ENCODE measurements around the gene RAB11FIP3. TPM values are rescaled to one million over a fixed set of nuclear protein-coding genes. Genes with fewer than 3 reads are reported as not detected.
"Not testable (repeated sequence)": the region's sequence is repeated elsewhere in the genome, so short reads cannot be mapped to it uniquely, and the experiment has no call there.

The RAB11FIP3 gene
- total RNA-seq, 2 experiments from 2014 or later: 14.8 to 18.4 TPM

DNA sequence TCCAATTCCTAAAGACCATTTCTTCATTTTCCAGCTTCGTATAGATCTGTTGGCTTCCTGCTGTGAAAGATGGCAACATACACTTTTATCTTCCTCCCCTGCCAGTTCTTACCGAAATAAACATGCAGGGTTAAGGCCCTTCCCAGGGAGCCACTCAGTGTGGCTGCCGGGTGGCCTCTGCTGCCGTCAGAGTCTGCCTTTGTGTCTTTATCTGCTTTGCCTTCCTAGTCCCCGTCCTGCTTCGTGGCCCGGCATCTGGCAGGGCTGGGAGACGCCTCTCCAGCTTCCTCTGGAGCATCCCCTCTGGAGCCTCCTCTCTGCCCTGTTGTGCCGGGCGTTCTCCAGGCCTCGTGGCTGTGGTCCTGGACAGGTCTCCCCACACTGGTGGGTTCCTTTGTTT lies 71.8 kb downstream of the RAB11FIP3 start:
- Mint-ChIP-seq H3K9me3 (no peaks in the 10 kb centered on the region), H3K4me1 (ENCODE audit: low read depth) (no peaks in the 10 kb centered on the region), H3K4me3 (no peak overlapping the region), H3K27ac (no peak overlapping the region), H3K27me3 (no peaks in the 10 kb centered on the region), H3K36me3 (no peaks in the 10 kb centered on the region)
- intact Hi-C loops (cut with micrococcal nuclease): no loop called here
- no peak for DNase-seq
- POLR2A ChIA-PET: no interaction called here
- CTCF ChIA-PET: interaction anchor here (0.7 kb wide), 1 partner anchor 61 kb away, joined by 3 read pairs; no protein-coding TSS in a partner anchor

DNA sequence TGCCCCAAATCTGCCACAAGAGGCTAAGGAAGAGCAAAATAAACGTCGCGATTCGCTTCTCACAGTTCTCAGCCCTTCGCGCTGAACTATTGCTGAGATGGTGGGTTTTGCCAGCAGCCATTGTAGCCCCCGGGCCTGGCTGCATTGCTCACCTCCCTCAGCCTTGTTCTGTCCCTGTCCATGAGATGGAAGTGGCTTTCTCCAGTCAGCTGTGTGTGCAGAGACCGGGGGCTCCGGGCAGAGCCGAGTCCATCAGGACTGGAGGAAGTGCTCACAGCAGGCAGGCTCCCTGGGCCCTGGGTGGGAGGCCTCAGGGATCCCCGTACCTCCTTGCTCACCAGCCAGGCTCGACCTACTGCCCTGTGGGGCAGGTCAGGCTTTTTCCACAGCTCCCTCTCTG lies 74.5 kb downstream of the RAB11FIP3 start:
- Mint-ChIP-seq H3K4me1 (ENCODE audit: low read depth) (no peaks in the 10 kb centered on the region), H3K36me3 (no peaks in the 10 kb centered on the region), H3K9me3 (no peaks in the 10 kb centered on the region), H3K27me3 (no peaks in the 10 kb centered on the region), H3K4me3 (no peak overlapping the region), H3K27ac (no peak overlapping the region)
- intact Hi-C loops (cut with micrococcal nuclease): no loop called here
- ChIA-PET CTCF (interaction anchor here (1.3 kb wide), 1 partner anchor 12 kb away, joined by 3 read pairs; no protein-coding TSS in a partner anchor), POLR2A (no interaction called here)
- DNase-seq: no peak

GRCh38 chr16:500709-501108 lies 75.3 kb downstream of the RAB11FIP3 start:
- Mint-ChIP-seq H3K36me3 (no peaks in the 10 kb centered on the region), H3K9me3 (no peaks in the 10 kb centered on the region), H3K4me1 (ENCODE audit: low read depth) (no peaks in the 10 kb centered on the region), H3K27ac (no peak overlapping the region), H3K27me3 (no peaks in the 10 kb centered on the region), H3K4me3 (no peak overlapping the region)
- CTCF ChIA-PET: interaction anchor here (1.3 kb wide), 1 partner anchor 13 kb away, joined by 3 read pairs; no protein-coding TSS in a partner anchor
- no peak for DNase-seq
- intact Hi-C loops (cut with micrococcal nuclease): no loop called here
- POLR2A ChIA-PET: no interaction called here

DNA sequence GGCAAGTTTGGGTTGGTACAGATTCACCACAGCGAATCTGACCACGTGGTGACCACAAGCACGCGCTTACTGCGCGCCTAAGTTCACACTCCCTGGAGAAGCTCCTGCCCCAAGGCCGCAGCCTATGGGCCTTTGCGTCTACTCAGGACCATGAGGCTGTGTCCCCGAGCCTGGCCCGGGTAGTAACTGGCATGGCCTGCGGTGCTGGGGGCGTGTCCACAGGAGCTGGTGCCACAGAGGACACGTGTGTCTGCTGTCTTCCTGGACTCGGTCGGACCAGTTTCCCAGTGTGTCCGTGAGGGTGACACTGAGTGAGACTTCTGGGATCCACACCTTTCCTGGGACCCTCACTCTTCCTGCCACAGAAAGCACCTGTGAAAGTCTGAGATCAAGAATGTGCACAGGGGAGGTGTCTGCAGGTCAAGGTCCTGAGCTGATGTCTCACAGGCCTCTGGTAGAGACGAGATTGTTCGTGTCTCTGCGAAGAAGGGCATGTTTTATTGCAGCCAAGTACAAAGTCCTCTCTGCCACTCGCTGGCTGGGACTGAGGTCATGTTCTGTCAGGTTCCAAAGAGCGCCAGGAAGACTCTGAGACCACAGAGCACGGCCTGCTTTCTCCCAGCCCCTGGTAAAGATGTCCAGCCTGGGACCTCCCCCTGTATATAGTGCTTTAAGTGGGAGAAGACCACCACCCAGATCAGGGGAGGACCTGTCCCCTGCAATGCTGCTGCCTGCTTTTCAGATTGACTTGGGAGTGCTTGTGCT lies 76.9 kb downstream of the RAB11FIP3 start:
- POLR2A ChIA-PET: no interaction called here
- CTCF ChIA-PET: no interaction called here
- H3K4me1 Mint-ChIP-seq (ENCODE audit: low read depth): no peaks in the 10 kb centered on the region

GRCh38 chr16:503150-504071 lies 78.0 kb downstream of the RAB11FIP3 start:
- Mint-ChIP-seq H3K9me3 (no peaks in the 10 kb centered on the region), H3K36me3 (no peaks in the 10 kb centered on the region), H3K27ac (no peak overlapping the region), H3K27me3 (no peaks in the 10 kb centered on the region), H3K4me3 (no peak overlapping the region), H3K4me1 (ENCODE audit: low read depth) (no peaks in the 10 kb centered on the region)
- intact Hi-C loops (cut with micrococcal nuclease): no loop called here
- DNase-seq: no peak
- ChIA-PET CTCF (no interaction called here), POLR2A (no interaction called here)

More for the DNA sequence above, 76.9 kb downstream of the RAB11FIP3 start:
- Mint-ChIP-seq H3K36me3 (no peaks in the 10 kb centered on the region), H3K9me3 (no peaks in the 10 kb centered on the region), H3K27ac (no peak overlapping the region), H3K4me3 (no peak overlapping the region), H3K27me3 (no peaks in the 10 kb centered on the region)
- no peak for DNase-seq
- intact Hi-C loops (cut with micrococcal nuclease): no loop called here

DNA sequence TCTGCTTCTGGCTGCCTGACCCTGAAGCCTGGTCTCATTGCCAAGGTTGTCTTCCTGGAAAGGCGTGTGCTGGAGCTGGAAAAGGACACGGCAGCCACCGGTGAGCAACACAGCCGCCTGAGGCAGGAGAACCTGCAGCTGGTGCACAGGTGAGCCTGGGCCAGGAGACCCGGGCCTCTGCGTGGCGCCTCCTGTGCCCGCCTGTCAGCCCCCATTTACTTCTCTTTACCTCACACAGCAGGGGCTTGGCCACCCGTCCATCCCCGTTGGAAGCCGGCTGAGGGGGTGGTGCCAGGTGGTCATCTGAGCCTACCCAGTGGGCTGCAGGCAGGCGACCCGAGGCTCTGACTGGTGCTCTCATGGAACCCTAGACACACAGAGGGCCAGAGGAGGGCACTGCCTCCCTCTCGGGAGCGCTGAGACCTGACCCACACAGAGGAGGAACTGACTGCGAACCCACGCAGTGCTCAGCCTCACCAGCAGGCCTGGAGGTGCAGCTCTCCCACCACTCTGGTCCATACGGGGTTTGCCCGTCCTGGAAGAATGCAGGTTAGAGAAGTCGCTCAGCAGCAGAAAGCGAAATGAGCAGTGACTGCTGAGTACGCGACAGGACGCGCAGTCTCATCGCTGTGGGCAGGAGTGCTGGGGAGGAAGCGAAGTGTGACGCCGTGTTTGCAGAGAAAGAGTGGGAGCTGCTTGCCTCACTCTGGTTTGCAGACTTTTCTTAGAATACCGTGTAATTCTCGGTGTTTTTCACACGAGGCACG lies 80.2 kb downstream of the RAB11FIP3 start:
- Mint-ChIP-seq H3K9me3 (no peaks in the 10 kb centered on the region), H3K27ac (no peak overlapping the region), H3K27me3 (no peaks in the 10 kb centered on the region), H3K4me3 (no peak overlapping the region), H3K36me3 (no peaks in the 10 kb centered on the region), H3K4me1 (ENCODE audit: low read depth) (no peaks in the 10 kb centered on the region)
- no peak for DNase-seq
- CTCF ChIA-PET: no interaction called here
- POLR2A ChIA-PET: no interaction called here
- intact Hi-C loops (cut with micrococcal nuclease): no loop called here

GRCh38 chr16:506246-506546 lies 80.7 kb downstream of the RAB11FIP3 start:
- Mint-ChIP-seq H3K9me3 (no peaks in the 10 kb centered on the region), H3K36me3 (no peaks in the 10 kb centered on the region), H3K4me1 (ENCODE audit: low read depth) (no peaks in the 10 kb centered on the region), H3K27me3 (no peaks in the 10 kb centered on the region), H3K4me3 (no peak overlapping the region), H3K27ac (no peak overlapping the region)
- ChIA-PET CTCF (no interaction called here), POLR2A (no interaction called here)
- DNase-seq: no peak
- intact Hi-C loops (cut with micrococcal nuclease): no loop called here

DNA sequence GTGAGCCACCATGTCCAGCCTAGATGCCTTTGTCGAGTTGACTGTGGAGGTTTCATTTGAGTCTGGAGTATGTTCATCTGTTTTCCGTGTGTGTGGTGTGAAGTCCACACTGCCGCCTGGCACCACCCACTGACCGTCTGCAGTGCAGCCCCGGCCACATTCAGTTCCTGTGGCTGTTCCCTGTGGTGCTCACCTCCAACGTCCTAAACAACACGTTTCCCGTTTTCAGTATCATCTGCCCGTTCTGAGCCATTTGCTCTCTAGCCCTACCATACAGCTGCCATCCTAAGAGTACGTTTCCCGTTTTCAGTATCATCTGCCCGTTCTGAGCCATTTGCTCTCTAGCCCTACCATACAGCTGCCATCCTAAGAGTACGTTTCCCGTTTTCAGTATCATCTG lies 82.1 kb downstream of the RAB11FIP3 start:
- CTCF ChIA-PET; H3K27me3 Mint-ChIP-seq; H3K9me3 Mint-ChIP-seq; POLR2A ChIA-PET; H3K36me3 Mint-ChIP-seq; DNase-seq; intact Hi-C loops (cut with micrococcal nuclease); H3K27ac Mint-ChIP-seq; H3K4me1 Mint-ChIP-seq (ENCODE audit: low read depth); H3K4me3 Mint-ChIP-seq: not testable (repeated sequence)

DNA sequence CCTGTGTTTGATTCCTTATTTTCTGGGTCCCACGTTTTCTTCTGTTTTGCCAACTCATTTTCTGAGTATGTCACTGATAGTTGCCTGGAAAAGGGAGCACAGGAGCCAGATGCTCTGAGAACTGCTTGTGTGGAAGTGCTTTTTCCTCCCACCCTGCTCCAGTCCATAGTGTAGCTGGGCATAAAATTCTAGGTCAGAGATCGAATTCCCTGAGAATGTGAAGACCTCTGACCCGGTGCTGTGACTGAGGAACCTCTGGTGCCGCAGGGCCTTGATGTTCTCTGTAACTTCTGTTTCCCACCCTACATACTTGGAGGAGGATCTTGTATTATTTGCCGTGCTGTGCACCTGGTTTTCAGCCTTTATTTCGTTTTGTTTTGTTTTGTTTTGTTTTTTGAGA lies 82.5 kb downstream of the RAB11FIP3 start:
- POLR2A ChIA-PET: no interaction called here

DNA sequence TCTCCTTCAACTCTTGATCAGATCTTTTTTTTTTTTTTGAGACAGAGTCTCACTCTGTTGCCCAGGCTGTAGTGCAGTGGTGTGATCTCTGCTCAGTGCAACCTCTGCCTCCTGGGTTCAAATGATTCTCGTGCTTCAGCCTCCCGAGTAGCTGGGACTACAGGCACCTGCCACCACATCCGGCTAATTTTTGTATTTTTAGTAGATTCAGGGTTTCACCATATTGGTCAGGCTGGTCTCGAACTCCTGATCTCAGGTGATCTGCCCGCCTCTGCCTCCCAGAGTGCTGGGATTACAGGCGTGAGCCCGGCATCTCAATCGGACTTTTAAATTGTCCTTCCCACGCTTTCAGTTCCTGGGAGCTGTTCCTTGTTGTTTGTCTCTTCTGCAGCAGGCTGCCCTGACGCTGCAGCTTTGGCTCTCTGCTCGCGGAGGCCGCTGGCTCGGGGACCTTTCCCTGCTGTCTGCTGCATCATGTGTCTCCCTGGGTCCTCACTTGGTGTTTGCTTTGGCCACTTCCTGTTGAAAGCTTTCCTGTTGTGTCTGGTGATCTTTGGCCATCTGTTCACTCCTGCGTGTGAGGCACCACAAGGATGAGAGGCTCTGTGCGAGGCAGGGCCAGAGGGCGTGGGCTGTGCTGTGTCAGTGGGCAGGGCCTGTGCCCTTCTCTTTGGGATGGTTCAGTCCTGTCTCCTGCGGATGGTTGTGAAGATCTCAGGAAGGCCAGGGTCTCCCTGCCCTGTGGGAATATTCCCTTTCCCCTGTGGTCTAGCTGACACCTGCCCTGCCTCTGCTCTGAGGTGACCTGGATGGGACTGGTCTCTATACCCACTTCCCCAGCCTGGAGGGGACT lies 83.7 kb downstream of the RAB11FIP3 start:
- ChIA-PET POLR2A (no interaction called here), CTCF (no interaction called here)
- H3K27me3 Mint-ChIP-seq: no peaks in the 10 kb centered on the region
- no peak overlapping the region for H3K4me3 Mint-ChIP-seq
- H3K9me3 Mint-ChIP-seq: no peaks in the 10 kb centered on the region
- no peaks in the 10 kb centered on the region for H3K4me1 Mint-ChIP-seq (ENCODE audit: low read depth)
- H3K27ac Mint-ChIP-seq: no peak overlapping the region
- no peaks in the 10 kb centered on the region for H3K36me3 Mint-ChIP-seq
- no peak for DNase-seq
- intact Hi-C loops (cut with micrococcal nuclease): no loop called here

More for the DNA sequence above, 82.5 kb downstream of the RAB11FIP3 start:
- DNase-seq: no peak
- Mint-ChIP-seq H3K9me3 (no peaks in the 10 kb centered on the region), H3K4me1 (ENCODE audit: low read depth) (no peaks in the 10 kb centered on the region), H3K27ac (no peak overlapping the region), H3K4me3 (no peak overlapping the region), H3K36me3 (no peaks in the 10 kb centered on the region), H3K27me3 (no peaks in the 10 kb centered on the region)
- CTCF ChIA-PET: no interaction called here
- intact Hi-C loops (cut with micrococcal nuclease): no loop called here

DNA sequence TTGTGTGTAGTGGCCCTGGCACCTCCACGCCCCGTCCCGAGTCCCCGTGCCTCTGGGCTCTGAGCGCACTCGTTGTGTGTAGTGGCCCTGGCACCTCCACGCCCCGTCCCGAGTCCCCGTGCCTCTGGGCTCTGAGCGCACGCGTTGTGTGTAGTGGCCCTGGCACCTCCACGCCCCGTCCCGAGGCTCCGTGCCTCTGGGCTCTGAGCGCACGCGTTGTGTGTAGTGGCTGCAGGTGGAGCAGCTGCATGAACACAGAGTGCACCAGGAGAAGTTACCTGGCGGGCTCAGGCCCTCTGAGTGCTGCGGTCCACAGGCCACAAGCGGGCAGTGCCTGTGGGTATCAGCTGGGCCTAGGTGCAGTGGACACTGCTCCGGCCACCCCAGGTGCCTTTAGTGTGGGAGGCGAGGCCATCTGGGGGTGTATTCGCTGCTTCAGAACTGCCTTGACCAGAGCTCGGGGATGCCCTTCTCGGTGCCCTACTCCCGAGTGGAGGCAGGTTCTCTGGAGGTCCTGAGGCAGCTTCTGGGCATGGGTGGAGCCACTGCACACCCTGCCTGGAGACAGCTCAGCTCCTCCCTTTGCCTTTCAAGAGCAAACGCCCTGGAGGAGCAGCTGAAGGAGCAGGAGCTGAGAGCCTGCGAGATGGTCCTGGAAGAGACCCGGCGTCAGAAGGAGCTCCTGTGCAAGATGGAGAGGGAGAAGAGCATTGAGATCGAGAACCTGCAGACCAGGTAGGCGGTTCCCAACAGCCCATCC lies 84.8 kb downstream of the RAB11FIP3 start:
- no peaks in the 10 kb centered on the region for H3K4me1 Mint-ChIP-seq (ENCODE audit: low read depth)
- CTCF ChIA-PET: no interaction called here
- DNase-seq: no peak
- intact Hi-C loops (cut with micrococcal nuclease): no loop called here
- no peak overlapping the region for H3K4me3 Mint-ChIP-seq
- no peaks in the 10 kb centered on the region for H3K36me3 Mint-ChIP-seq
- H3K27me3 Mint-ChIP-seq: no peaks in the 10 kb centered on the region
- no peaks in the 10 kb centered on the region for H3K9me3 Mint-ChIP-seq
- no peak overlapping the region for H3K27ac Mint-ChIP-seq
- POLR2A ChIA-PET: no interaction called here

Measured in activated CD4-positive, alpha-beta memory T cell treated with anti-CD3 and anti-CD28 coated beads for 36 hours (primary cell).